Measurements from ENCODE around the gene ARHGEF39.

- peak in 1 of 4 experiments; percentile 10 for TF ChIP-seq CTCF (IDR thresholded peaks at IDR 0.05)
- TF ChIP-seq POLR2A (IDR thresholded peaks at IDR 0.05) = peak in 1 of 2 donors; percentile 19
- no peak for TF ChIP-seq EP300 (IDR thresholded peaks at IDR 0.05)
These were observed 22.3 kb upstream of the ARHGEF39 start for GRCh38 chr9:35687306-35687705.
